Breast epithelium (tissue), 4 donors: ENCODE measurements around the gene MTRF1L. TPM values are rescaled to one million over a fixed set of nuclear protein-coding genes. Genes with fewer than 3 reads are reported as not detected.
"Not testable (repeated sequence)": the region's sequence is repeated elsewhere in the genome, so short reads cannot be mapped to it uniquely, and the experiment has no call there.

Experiments
- DNase-seq, 2 donors: peaks; one replicate each; pipeline ENCODE4 v3.0.0-alpha.2; 2019; ENCODE audit warnings: low spot score in 2 of 2
- H3K27ac ChIP-seq, 2 donors: fragments of 200-600 bp; sonication (generic) in 1 of 2; one replicate each; pipeline ENCODE4 v1.5.1; 2016 to 2019; ENCODE audit warnings: mild to moderate bottlenecking in 1 of 2
- H3K27me3 ChIP-seq, 2 donors: fragments of 200-600 bp; sonication (generic) in 1 of 2; one replicate each; pipeline versions ENCODE4 v1.5.1 to v1.6.0; 2017 to 2019; ENCODE audit warnings: control low read depth in 1 of 2, mild to moderate bottlenecking in 1 of 2
- H3K36me3 ChIP-seq: fragments of 200-600 bp; one replicate; pipeline ENCODE4 v1.5.1; 2019
- H3K4me1 ChIP-seq, 2 donors: fragments of 200-600 bp; sonication (generic); one replicate each; pipeline ENCODE4 v1.5.1; 2016 to 2019; ENCODE audit warnings: control low read depth in 1 of 2
- H3K4me3 ChIP-seq, 3 donors: fragments of 200-600 bp; sonication (generic); 1 replicate in 2 of 3; 2 replicates in 1 of 3; pipeline ENCODE4 v1.5.1; 2016 to 2019; ENCODE audit warnings: mild to moderate bottlenecking in 3 of 3, moderate library complexity in 2 of 3
- H3K9me3 ChIP-seq, 2 donors: fragments of 200-600 bp; sonication (generic) in 1 of 2; one replicate each; pipeline ENCODE4 v1.5.1; 2016 to 2019; ENCODE audit warnings: control low read depth in 1 of 2
- CTCF ChIP-seq, 3 donors: fragments of 450-650 bp; IDR thresholded peaks; one replicate each; pipeline ENCODE4 v1.5.1; 2016 to 2017; ENCODE audit warnings: antibody characterized with exemption in 3 of 3, mild to moderate bottlenecking in 3 of 3, moderate library complexity in 3 of 3
- POLR2A ChIP-seq: fragments of 450-650 bp; IDR thresholded peaks from one replicate; pipeline ENCODE4 v1.6.1; 2016; ENCODE audit warnings: antibody characterized with exemption, mild to moderate bottlenecking, moderate library complexity
- POLR2AphosphoS5 ChIP-seq, 3 donors: sonication (generic); formaldehyde crosslinking; IDR thresholded peaks; one replicate each; pipeline ENCODE4 v1.6.1; 2017; ENCODE audit warnings: antibody characterized with exemption in 3 of 3
- intact Hi-C: fragments of 100-400 bp; cut with DNase I; formaldehyde crosslinking; loops from one replicate; pipeline ENCODE4 v1.15.1; 2023; ENCODE audit warnings: low total_unique reads
- total RNA-seq, 3 donors: library from RNA; depleted of rRNA; stranded (reverse); fragments of >200 nt; gene quantifications; one replicate each; pipeline ENCODE4 v1.1.0, GENCODE V29; 2016

The MTRF1L gene
- total RNA-seq, 3 donors from 2014 or later: 13.1 to 19.8 (median 14.6) TPM

- Histone ChIP-seq H3K27me3 (no peaks in the 10 kb centered on the region), H3K27ac (no peak overlapping the region), H3K36me3 (no peaks in the 10 kb centered on the region), H3K4me3 (no peak overlapping the region), H3K9me3 (no peaks in the 10 kb centered on the region), H3K4me1 (no peaks in the 10 kb centered on the region)
- no peak for DNase-seq
- intact Hi-C loops: no loop called here
- TF ChIP-seq CTCF (IDR thresholded peaks at IDR 0.05) (no peak), POLR2AphosphoS5 (IDR thresholded peaks at IDR 0.05) (no peak), POLR2A (no peak)
These were observed 10.3 kb upstream of the MTRF1L start for GRCh38 chr6:153012856-153013255.

GRCh38 chr6:153003366-153003690 is 819 bp upstream of the MTRF1L start:
- DNase-seq: no peak
- Histone ChIP-seq H3K36me3 (no peaks in the 10 kb centered on the region), H3K27me3 (no peaks in the 10 kb centered on the region), H3K4me3 (peak overlapping the region; percentile 60 to 93 (median 84)), H3K4me1 (peaks cover 0 to 9% of the 10 kb centered on the region in 2 donors), H3K27ac (peak overlapping the region; percentile 82 to 94), H3K9me3 (no peaks in the 10 kb centered on the region)
- intact Hi-C loops: no loop called here
- TF ChIP-seq POLR2AphosphoS5 (IDR thresholded peaks at IDR 0.05): no peak
- TF ChIP-seq CTCF (IDR thresholded peaks at IDR 0.05): no peak
- TF ChIP-seq POLR2A: no peak

GRCh38 chr6:153001767-153002612 is 519 bp downstream of the MTRF1L start:
- TF ChIP-seq CTCF (IDR thresholded peaks at IDR 0.05) (no peak), POLR2A (no peak), POLR2AphosphoS5 (IDR thresholded peaks at IDR 0.05) (no peak)
- no peaks in the 10 kb centered on the region for H3K36me3 ChIP-seq
- intact Hi-C loops: no loop called here
- DNase-seq: no peak
- H3K27ac ChIP-seq: peak overlapping the region; percentile 82 to 94
- H3K9me3 ChIP-seq: no peaks in the 10 kb centered on the region
- peak overlapping the region; percentile 60 to 93 (median 84) for H3K4me3 ChIP-seq
- H3K27me3 ChIP-seq: no peaks in the 10 kb centered on the region
- H3K4me1 ChIP-seq: peaks cover 0 to 9% of the 10 kb centered on the region in 2 donors

- H3K27me3 ChIP-seq, H3K4me1 ChIP-seq, DNase-seq, H3K4me3 ChIP-seq, H3K27ac ChIP-seq, H3K9me3 ChIP-seq, intact Hi-C loops, H3K36me3 ChIP-seq: not testable (repeated sequence)
These were observed 1.7 kb downstream of the MTRF1L start for GRCh38 chr6:153000790-153001189.

- intact Hi-C loops: no loop called here
These were observed 2.3 kb downstream of the MTRF1L start for GRCh38 chr6:153000243-153000642.

GRCh38 chr6:152999538-152999937 is 3.0 kb downstream of the MTRF1L start:
- H3K27me3 ChIP-seq, intact Hi-C loops, H3K36me3 ChIP-seq, H3K4me1 ChIP-seq, H3K9me3 ChIP-seq, H3K27ac ChIP-seq, DNase-seq, H3K4me3 ChIP-seq: not testable (repeated sequence)

More at GRCh38 chr6:153000243-153000642, 2.3 kb downstream of the MTRF1L start:
- TF ChIP-seq POLR2AphosphoS5 (IDR thresholded peaks at IDR 0.05) (no peak), CTCF (IDR thresholded peaks at IDR 0.05) (no peak), POLR2A (no peak)
- H3K27me3 ChIP-seq: no peaks in the 10 kb centered on the region
- no peak overlapping the region for H3K4me3 ChIP-seq
- H3K27ac ChIP-seq: no peak overlapping the region
- H3K4me1 ChIP-seq: peaks cover 0 to 9% of the 10 kb centered on the region in 2 donors
- DNase-seq: no peak
- H3K36me3 ChIP-seq: no peaks in the 10 kb centered on the region
- no peaks in the 10 kb centered on the region for H3K9me3 ChIP-seq
